Stimulated activated memory B cell treated with anti-CD40 and anti-IgM and Interleukin-4, amounts not matched to agents 10 μg/mL and 1 μg/mL and 100 μg/mL, for 72 hours (primary cell): ENCODE measurements around the gene PTGES2.
A peak's percentile ranks its signal among the peaks of the same experiment; 100 is the strongest.
"Not testable (repeated sequence)": the region's sequence is repeated elsewhere in the genome, so short reads cannot be mapped to it uniquely, and the experiment has no call there.

ENCODE experiments used
- ATAC-seq: fragments of 150-1000 bp; cut with Tn5 transposase; 2 replicates; pipeline ENCODE4 v1.10.0; 2021
- H3K27ac Mint-ChIP-seq: one replicate; pipeline ENCODE4 v1.8.0; 2022; ENCODE audit warnings: mild to moderate bottlenecking, mixed read lengths
- H3K27me3 Mint-ChIP-seq: one replicate; pipeline ENCODE4 v1.8.0; 2022; ENCODE audit warnings: mixed read lengths
- H3K36me3 Mint-ChIP-seq: one replicate; pipeline ENCODE4 v1.8.0; 2022; ENCODE audit warnings: mixed read lengths
- H3K4me1 Mint-ChIP-seq: one replicate; pipeline ENCODE4 v1.8.0; 2022; ENCODE audit warnings: mixed read lengths
- H3K4me3 Mint-ChIP-seq: one replicate; pipeline ENCODE4 v1.8.0; 2022; ENCODE audit warnings: mild to moderate bottlenecking, moderate library complexity, mixed read lengths
- H3K9me3 Mint-ChIP-seq: one replicate; pipeline ENCODE4 v1.8.0; 2022; ENCODE audit warnings: mixed read lengths

PTGES2 gene

GRCh38 chr9:128130651-128131050 is 3.1 kb upstream of the PTGES2 start:
- H3K27ac Mint-ChIP-seq, H3K9me3 Mint-ChIP-seq, H3K36me3 Mint-ChIP-seq, H3K4me3 Mint-ChIP-seq, ATAC-seq: not testable (repeated sequence)
- Mint-ChIP-seq H3K27me3 (peaks cover 33% of the 10 kb centered on the region), H3K4me1 (peaks cover 32% of the 10 kb centered on the region)

- not testable (repeated sequence) for H3K9me3 Mint-ChIP-seq, H3K27ac Mint-ChIP-seq, H3K4me3 Mint-ChIP-seq, ATAC-seq, H3K36me3 Mint-ChIP-seq
- Mint-ChIP-seq H3K4me1 (peaks cover 32% of the 10 kb centered on the region), H3K27me3 (peaks cover 28% of the 10 kb centered on the region)
Observed at GRCh38 chr9:128129976-128130590, 2.6 kb upstream of the PTGES2 start.

GRCh38 chr9:128128836-128129590 is 1.5 kb upstream of the PTGES2 start:
- H3K36me3 Mint-ChIP-seq: peaks cover 1% of the 10 kb centered on the region
- peak overlapping the region; percentile 92 for H3K4me3 Mint-ChIP-seq
- H3K27ac Mint-ChIP-seq: peak overlapping the region; percentile 99
- ATAC-seq: no peak
- H3K27me3 Mint-ChIP-seq: peaks cover 18% of the 10 kb centered on the region
- H3K4me1 Mint-ChIP-seq: peaks cover 41% of the 10 kb centered on the region
- H3K9me3 Mint-ChIP-seq: no peaks in the 10 kb centered on the region

- Mint-ChIP-seq H3K27ac (peak overlapping the region; percentile 99), H3K36me3 (peaks cover 8% of the 10 kb centered on the region), H3K4me3 (peak overlapping the region; percentile 92), H3K4me1 (peaks cover 46% of the 10 kb centered on the region), H3K9me3 (no peaks in the 10 kb centered on the region), H3K27me3 (peaks cover 10% of the 10 kb centered on the region)
- peak; percentile 85 for ATAC-seq
Observed at GRCh38 chr9:128127990-128128835, 684 bp upstream of the PTGES2 start.

GRCh38 chr9:128125580-128126354 is 1.8 kb downstream of the PTGES2 start:
- H3K27ac Mint-ChIP-seq: peak overlapping the region; percentile 99
- no peaks in the 10 kb centered on the region for H3K27me3 Mint-ChIP-seq
- ATAC-seq: peak; percentile 40
- H3K4me1 Mint-ChIP-seq: peaks cover 46% of the 10 kb centered on the region
- peak overlapping the region; percentile 92 for H3K4me3 Mint-ChIP-seq
- H3K36me3 Mint-ChIP-seq: peaks cover 18% of the 10 kb centered on the region
- no peaks in the 10 kb centered on the region for H3K9me3 Mint-ChIP-seq

- peak overlapping the region; percentile 99 for H3K27ac Mint-ChIP-seq
- ATAC-seq: no peak
- H3K9me3 Mint-ChIP-seq: no peaks in the 10 kb centered on the region
- no peaks in the 10 kb centered on the region for H3K27me3 Mint-ChIP-seq
- H3K4me3 Mint-ChIP-seq: peak overlapping the region; percentile 92
- peaks cover 18% of the 10 kb centered on the region for H3K36me3 Mint-ChIP-seq
- peaks cover 46% of the 10 kb centered on the region for H3K4me1 Mint-ChIP-seq
Observed at GRCh38 chr9:128124873-128125579, 2.5 kb downstream of the PTGES2 start.

- Mint-ChIP-seq H3K9me3 (no peaks in the 10 kb centered on the region), H3K36me3 (peaks cover 18% of the 10 kb centered on the region), H3K27me3 (no peaks in the 10 kb centered on the region), H3K4me3 (no peak overlapping the region), H3K27ac (peak overlapping the region; percentile 99), H3K4me1 (peaks cover 42% of the 10 kb centered on the region)
- ATAC-seq: no peak
Observed at GRCh38 chr9:128124451-128124850, 3.1 kb downstream of the PTGES2 start.

- Mint-ChIP-seq H3K27ac (no peak overlapping the region), H3K9me3 (no peaks in the 10 kb centered on the region), H3K27me3 (no peaks in the 10 kb centered on the region), H3K4me3 (no peak overlapping the region), H3K4me1 (peaks cover 36% of the 10 kb centered on the region), H3K36me3 (peaks cover 18% of the 10 kb centered on the region)
- ATAC-seq: no peak
Observed at GRCh38 chr9:128123451-128124080, 4.0 kb downstream of the PTGES2 start.

GRCh38 chr9:128122809-128123175 is 4.7 kb downstream of the PTGES2 start:
- H3K4me3 Mint-ChIP-seq: no peak overlapping the region
- H3K4me1 Mint-ChIP-seq: peaks cover 44% of the 10 kb centered on the region
- no peak overlapping the region for H3K27ac Mint-ChIP-seq
- H3K36me3 Mint-ChIP-seq: peaks cover 18% of the 10 kb centered on the region
- H3K27me3 Mint-ChIP-seq: no peaks in the 10 kb centered on the region
- no peaks in the 10 kb centered on the region for H3K9me3 Mint-ChIP-seq
- no peak for ATAC-seq

GRCh38 chr9:128121924-128122808 is 5.4 kb downstream of the PTGES2 start:
- Mint-ChIP-seq H3K27me3 (no peaks in the 10 kb centered on the region), H3K36me3 (peaks cover 18% of the 10 kb centered on the region), H3K4me3 (no peak overlapping the region), H3K27ac (no peak overlapping the region), H3K4me1 (peaks cover 49% of the 10 kb centered on the region), H3K9me3 (no peaks in the 10 kb centered on the region)
- no peak for ATAC-seq

- no peaks in the 10 kb centered on the region for H3K9me3 Mint-ChIP-seq
- no peak overlapping the region for H3K4me3 Mint-ChIP-seq
- ATAC-seq: no peak
- H3K27me3 Mint-ChIP-seq: no peaks in the 10 kb centered on the region
- peaks cover 18% of the 10 kb centered on the region for H3K36me3 Mint-ChIP-seq
- H3K4me1 Mint-ChIP-seq: peaks cover 46% of the 10 kb centered on the region
- H3K27ac Mint-ChIP-seq: no peak overlapping the region
Observed at GRCh38 chr9:128121466-128121810, 6.1 kb downstream of the PTGES2 start.

GRCh38 chr9:128120741-128121465 is 6.6 kb downstream of the PTGES2 start:
- peaks cover 18% of the 10 kb centered on the region for H3K36me3 Mint-ChIP-seq

More at GRCh38 chr9:128120741-128121465, 6.6 kb downstream of the PTGES2 start:
- no peak for ATAC-seq
- Mint-ChIP-seq H3K27ac (no peak overlapping the region), H3K4me3 (no peak overlapping the region), H3K4me1 (peaks cover 46% of the 10 kb centered on the region), H3K27me3 (no peaks in the 10 kb centered on the region), H3K9me3 (no peaks in the 10 kb centered on the region)
